ENCODE results near the gene HSD17B12. TPM values are rescaled to one million over a fixed set of nuclear protein-coding genes. Genes with fewer than 3 reads are reported as not detected.

The HSD17B12 gene
- total RNA-seq, 1 donor = 76.5 TPM

DNA sequence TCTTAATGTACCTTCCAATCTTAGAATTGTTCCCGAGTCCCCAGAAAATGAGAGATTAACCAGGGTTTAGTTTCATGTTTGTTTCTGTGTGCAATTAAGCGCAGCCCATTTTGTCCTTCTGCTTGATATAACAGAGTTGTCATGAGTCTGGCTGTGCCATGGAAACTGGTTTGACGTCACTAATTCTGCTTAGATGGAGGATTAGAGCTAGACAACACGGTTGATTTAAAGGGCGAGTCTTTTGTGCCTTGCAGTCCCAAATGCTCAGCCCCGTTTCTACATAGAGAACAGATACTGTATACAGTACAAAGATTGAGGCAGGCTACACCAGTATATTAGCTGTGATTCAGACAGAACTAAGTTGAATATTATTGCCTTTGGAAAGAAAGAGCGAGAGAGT, 154.6 kb downstream of the HSD17B12 start:
- no peak for DNase-seq (ENCODE audit: low read depth)
- no peak overlapping the region for H3K4me3 ChIP-seq (ENCODE audit: low read depth, low read length)
- TF ChIP-seq, protein P1, sequence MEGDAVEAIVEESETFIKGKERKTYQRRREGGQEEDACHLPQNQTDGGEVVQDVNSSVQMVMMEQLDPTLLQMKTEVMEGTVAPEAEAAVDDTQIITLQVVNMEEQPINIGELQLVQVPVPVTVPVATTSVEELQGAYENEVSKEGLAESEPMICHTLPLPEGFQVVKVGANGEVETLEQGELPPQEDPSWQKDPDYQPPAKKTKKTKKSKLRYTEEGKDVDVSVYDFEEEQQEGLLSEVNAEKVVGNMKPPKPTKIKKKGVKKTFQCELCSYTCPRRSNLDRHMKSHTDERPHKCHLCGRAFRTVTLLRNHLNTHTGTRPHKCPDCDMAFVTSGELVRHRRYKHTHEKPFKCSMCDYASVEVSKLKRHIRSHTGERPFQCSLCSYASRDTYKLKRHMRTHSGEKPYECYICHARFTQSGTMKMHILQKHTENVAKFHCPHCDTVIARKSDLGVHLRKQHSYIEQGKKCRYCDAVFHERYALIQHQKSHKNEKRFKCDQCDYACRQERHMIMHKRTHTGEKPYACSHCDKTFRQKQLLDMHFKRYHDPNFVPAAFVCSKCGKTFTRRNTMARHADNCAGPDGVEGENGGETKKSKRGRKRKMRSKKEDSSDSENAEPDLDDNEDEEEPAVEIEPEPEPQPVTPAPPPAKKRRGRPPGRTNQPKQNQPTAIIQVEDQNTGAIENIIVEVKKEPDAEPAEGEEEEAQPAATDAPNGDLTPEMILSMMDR (IDR thresholded peaks at IDR 0.05; ENCODE audit: insufficient read depth, low read length) = no peak

DNA sequence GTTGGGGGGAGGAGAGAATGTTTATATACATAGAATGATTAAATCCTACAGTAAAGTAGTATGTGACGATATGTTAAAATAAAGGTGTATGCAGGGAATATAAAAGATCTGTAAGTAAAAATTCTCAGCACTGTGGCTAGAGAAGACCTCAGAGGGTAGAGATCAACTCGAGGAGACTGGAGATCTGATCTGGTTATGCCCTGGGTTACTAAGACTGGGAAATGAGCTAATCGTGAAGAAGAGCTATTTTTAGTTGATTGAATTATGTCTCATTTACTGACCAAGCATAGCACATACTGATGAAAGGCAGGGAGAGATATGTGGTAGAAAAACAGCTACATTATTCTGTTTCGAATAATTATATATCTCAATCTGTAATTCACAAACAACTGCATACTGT, 157.3 kb downstream of the HSD17B12 start:
- TF ChIP-seq, protein P1 (IDR thresholded peaks at IDR 0.05; ENCODE audit: insufficient read depth, low read length) = no peak
- no peak overlapping the region for H3K4me3 ChIP-seq (ENCODE audit: low read depth, low read length)
- DNase-seq (ENCODE audit: low read depth) = no peak

DNA sequence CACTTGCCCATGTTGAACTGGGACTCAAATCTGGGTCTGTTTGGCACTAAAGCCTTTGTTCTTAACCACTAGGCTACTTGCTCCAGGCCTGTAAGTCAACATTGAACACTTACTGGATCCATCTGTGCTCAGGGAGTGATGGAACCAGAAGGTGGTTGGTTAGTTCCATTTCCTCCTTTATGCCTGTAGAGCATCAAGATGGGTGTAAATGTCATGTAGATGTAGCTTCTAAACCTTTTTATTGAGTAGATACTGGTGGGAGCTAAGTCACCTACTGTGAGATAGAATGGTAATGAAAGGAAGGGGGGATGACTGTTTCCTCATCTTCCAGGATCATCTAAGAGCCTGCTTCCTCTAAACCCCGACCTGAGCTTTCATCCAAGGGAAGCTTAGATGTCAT, 161.5 kb downstream of the HSD17B12 start:
- TF ChIP-seq, protein P1 (IDR thresholded peaks at IDR 0.05; ENCODE audit: insufficient read depth, low read length) = no peak
- DNase-seq (ENCODE audit: low read depth) = no peak

DNA sequence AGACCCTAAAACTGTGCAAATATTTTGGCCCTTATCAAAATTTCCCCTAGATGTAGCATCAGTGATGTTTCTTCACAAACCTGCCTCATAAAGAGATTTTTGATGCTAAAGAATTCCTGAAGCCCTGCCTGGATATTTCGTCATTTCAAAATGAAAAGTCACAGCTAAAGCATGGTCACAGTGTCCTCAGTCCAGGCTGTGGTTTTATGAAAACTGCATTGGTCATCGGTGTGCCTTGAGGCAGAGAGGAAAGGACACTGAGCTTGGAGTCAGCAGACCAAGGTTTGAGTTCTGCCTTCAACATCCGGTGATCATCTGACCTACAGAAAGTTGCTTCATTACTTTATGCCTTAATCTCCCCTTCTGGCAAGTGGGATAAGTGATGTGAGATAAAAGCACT, 165.3 kb downstream of the HSD17B12 start:
- no peak for DNase-seq (ENCODE audit: low read depth)
- no peak overlapping the region for H3K4me3 ChIP-seq (ENCODE audit: low read depth, low read length)
- TF ChIP-seq, protein P1 (IDR thresholded peaks at IDR 0.05; ENCODE audit: insufficient read depth, low read length) = no peak

More for the DNA sequence above, 161.5 kb downstream of the HSD17B12 start:
- no peak overlapping the region for H3K4me3 ChIP-seq (ENCODE audit: low read depth, low read length)

DNA sequence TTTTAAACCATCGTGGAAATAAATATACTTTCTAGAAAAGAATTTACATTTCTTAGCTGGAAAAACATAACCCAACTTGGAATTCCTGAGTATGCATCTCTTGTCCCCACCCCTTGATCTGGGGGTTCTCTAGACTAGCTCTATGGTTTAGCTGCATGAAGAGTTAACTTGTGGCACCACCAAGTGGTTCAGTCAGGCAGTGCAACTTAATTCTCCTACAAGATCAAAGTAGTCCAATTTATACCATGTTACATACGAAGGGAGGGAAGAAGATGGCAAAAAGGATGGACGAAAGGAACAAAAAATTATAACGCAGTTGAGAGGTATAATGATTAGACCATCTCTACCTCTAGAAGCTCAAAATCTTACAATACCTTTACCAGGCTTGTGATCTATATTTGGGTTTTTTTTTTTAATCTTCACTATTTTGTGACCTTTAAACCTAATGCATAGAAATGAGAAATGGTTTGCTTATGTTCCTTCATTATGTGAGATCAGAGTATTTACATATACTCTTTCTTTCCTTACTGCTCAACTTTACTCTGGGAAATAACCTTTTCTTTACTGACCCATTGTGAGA, 171.6 kb downstream of the HSD17B12 start:
- TF ChIP-seq, protein P1 (IDR thresholded peaks at IDR 0.05; ENCODE audit: insufficient read depth, low read length) = peak; percentile 85
- peak; percentile 88 for DNase-seq (ENCODE audit: low read depth)
- no peak overlapping the region for H3K4me3 ChIP-seq (ENCODE audit: low read depth, low read length)

DNA sequence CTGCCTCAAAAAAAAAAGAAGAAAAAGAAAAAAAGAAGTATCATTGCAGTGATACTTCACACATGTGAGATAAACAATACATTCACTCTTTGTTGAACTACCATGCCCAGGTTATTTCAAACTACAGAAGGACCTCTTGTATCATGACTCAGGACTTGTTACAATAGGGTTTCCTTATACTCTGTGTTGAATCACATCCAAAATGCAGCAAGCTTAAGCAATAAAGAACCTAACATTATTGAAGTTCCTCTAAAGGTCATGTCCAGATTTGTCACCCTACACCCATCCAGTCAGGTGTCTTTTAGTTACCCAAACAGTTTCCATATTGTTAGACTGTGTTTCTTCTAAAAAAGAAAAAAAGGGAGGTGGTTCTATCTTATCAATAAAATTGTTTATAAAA, 173.2 kb downstream of the HSD17B12 start:
- TF ChIP-seq, protein P1 (IDR thresholded peaks at IDR 0.05; ENCODE audit: insufficient read depth, low read length) = no peak
- H3K4me3 ChIP-seq (ENCODE audit: low read depth, low read length) = no peak overlapping the region
- peak; percentile 40 for DNase-seq (ENCODE audit: low read depth)

DNA sequence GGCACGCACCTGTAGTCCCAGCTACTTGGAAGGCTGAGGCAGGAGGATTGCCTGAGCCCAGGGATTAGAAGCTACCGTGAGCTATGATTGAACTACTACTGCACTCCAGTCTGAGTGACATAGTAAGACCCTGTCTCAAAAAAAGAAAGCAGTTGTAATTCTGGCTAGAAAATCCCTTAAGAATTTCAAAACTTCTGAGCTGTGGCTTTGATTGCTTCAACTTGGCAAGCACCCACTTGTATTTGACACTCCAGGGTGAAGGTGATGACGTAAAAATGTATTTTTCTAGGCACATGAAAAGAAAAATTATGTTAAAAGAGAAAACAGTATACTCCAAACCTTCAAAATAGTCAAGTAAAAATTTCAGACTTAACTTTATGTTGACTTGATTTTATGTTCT, 176.5 kb downstream of the HSD17B12 start:
- H3K4me3 ChIP-seq (ENCODE audit: low read depth, low read length) = no peak overlapping the region
- TF ChIP-seq, protein P1 (IDR thresholded peaks at IDR 0.05; ENCODE audit: insufficient read depth, low read length) = no peak
- no peak for DNase-seq (ENCODE audit: low read depth)

Data from fibroblast of the aortic adventitia (primary cell).